SH-SY5Y (cell line): ENCODE measurements around the gene DLEC1.

Source experiments
- GATA2 ChIP-seq: IDR thresholded peaks from 2 replicates; pipeline ENCODE4 v1.6.1; 2011; ENCODE audit warnings: mild to moderate bottlenecking, low read depth, low read length
- GATA3 ChIP-seq: IDR thresholded peaks from 2 replicates; pipeline ENCODE4 v1.6.1; 2011; ENCODE audit warnings: low read depth, mild to moderate bottlenecking, low read length, moderate library complexity

DNA sequence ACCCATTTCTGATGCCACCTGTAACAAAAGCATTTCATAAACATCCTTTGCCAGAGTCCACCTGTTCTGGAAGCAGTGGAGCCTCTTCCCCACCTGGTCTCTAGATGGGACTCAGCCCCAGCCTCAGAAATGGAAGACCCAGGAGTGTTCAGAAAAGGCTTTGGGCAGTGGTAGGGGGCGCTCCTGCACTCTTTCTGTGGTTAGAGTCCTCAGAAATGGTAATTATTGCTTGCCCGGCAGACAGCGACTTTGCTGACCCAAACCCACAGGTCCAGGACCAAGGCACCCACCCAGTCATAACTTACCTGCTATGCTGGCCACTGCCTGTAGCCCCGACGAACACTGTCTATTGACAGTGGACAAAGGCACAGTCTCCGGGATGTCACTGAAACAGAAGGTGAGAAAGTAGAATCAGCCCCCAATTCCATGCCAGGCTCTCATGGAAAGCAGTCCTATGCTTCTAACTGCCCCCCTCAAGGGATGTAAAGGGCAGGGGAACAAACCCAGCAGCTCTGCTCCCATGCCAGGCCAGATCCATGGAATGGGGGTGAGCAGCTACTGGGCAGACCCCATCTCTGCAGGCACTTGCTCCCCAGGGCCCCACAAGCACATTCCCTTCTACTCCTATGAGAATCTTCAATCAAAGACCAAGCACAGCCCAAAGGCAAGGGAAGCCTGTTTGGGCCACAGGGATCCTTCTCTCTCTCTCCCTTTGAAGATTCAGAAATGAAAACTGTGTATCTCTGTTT lies 92.8 kb downstream of the DLEC1 start:
- no peak for TF ChIP-seq GATA2
- no peak for TF ChIP-seq GATA3
